Ramos (cell line): ENCODE data around the gene TTC39A.

ENCODE experiments used
- in situ Hi-C: fragments of 300-500 bp; cut with MboI; formaldehyde crosslinking; loops from one replicate; pipeline ENCODE4 v1.14.3; 2022; ENCODE audit warnings: low sequenced_read_pairs; ENCODE audit not compliant: unreplicated experiment

Gene TTC39A

GRCh38 chr1:51299981-51300670 is 30.2 kb downstream of the TTC39A start:
- in situ Hi-C loops: no loop called here

GRCh38 chr1:51299185-51299885 is 31.0 kb downstream of the TTC39A start:
- in situ Hi-C loops: no loop called here

GRCh38 chr1:51298322-51298705 is 32.0 kb downstream of the TTC39A start:
- in situ Hi-C loops: no loop called here

- in situ Hi-C loops: no loop called here
These were observed 32.7 kb downstream of the TTC39A start for GRCh38 chr1:51297401-51298321.

- in situ Hi-C loops: no loop called here
These were observed 33.7 kb downstream of the TTC39A start for GRCh38 chr1:51296383-51297357.

GRCh38 chr1:51295926-51296325 is 34.4 kb downstream of the TTC39A start:
- in situ Hi-C loops: no loop called here

GRCh38 chr1:51294566-51295184 is 35.7 kb downstream of the TTC39A start:
- in situ Hi-C loops: no loop called here

GRCh38 chr1:51293898-51294515 is 36.4 kb downstream of the TTC39A start:
- in situ Hi-C loops: no loop called here

GRCh38 chr1:51290489-51290847 is 39.9 kb downstream of the TTC39A start:
- in situ Hi-C loops: no loop called here

- in situ Hi-C loops: no loop called here
These were observed 40.5 kb downstream of the TTC39A start for GRCh38 chr1:51289676-51290488.

GRCh38 chr1:51288578-51288977 is 41.8 kb downstream of the TTC39A start:
- in situ Hi-C loops: no loop called here

- in situ Hi-C loops: no loop called here
These were observed 42.4 kb downstream of the TTC39A start for GRCh38 chr1:51287966-51288365.

- in situ Hi-C loops: no loop called here
These were observed 45.3 kb downstream of the TTC39A start for GRCh38 chr1:51285055-51285454.

GRCh38 chr1:51284487-51284954 is 45.8 kb downstream of the TTC39A start:
- in situ Hi-C loops: no loop called here

- in situ Hi-C loops: no loop called here
These were observed 46.4 kb downstream of the TTC39A start for GRCh38 chr1:51283979-51284378.

GRCh38 chr1:51282605-51283004 is 47.8 kb downstream of the TTC39A start:
- in situ Hi-C loops: no loop called here

- in situ Hi-C loops: no loop called here
These were observed 48.6 kb downstream of the TTC39A start for GRCh38 chr1:51281807-51282206.
